ENCODE results near the gene NEURL3.

DNA sequence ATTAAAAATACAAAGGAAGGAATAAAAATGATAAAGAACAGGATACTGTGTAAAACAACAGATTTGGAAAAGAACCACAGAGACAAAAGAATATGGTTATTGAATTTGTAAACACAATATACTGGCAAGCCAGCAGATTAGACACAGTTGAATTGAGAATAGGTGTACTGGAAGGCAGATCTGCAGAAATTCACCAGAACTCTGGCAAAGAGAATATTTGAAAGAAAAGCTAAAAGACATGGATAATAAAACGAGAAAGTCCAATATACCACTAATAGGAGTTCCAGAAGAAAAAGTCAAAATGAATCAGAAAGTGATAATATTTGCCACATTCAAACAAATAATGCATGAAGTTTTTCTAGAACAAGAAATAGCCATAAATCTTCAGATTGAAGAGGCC is 11.9 kb upstream of the NEURL3 start:
- no peak for TF ChIP-seq POLR2A (IDR thresholded peaks at IDR 0.05)
- TF ChIP-seq, protein P1, sequence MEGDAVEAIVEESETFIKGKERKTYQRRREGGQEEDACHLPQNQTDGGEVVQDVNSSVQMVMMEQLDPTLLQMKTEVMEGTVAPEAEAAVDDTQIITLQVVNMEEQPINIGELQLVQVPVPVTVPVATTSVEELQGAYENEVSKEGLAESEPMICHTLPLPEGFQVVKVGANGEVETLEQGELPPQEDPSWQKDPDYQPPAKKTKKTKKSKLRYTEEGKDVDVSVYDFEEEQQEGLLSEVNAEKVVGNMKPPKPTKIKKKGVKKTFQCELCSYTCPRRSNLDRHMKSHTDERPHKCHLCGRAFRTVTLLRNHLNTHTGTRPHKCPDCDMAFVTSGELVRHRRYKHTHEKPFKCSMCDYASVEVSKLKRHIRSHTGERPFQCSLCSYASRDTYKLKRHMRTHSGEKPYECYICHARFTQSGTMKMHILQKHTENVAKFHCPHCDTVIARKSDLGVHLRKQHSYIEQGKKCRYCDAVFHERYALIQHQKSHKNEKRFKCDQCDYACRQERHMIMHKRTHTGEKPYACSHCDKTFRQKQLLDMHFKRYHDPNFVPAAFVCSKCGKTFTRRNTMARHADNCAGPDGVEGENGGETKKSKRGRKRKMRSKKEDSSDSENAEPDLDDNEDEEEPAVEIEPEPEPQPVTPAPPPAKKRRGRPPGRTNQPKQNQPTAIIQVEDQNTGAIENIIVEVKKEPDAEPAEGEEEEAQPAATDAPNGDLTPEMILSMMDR (IDR thresholded peaks at IDR 0.05), result no peak

Data from prostate gland (tissue), 2 donors.